Measurements from ENCODE around the gene MBLAC2. TPM values are rescaled to one million over a fixed set of nuclear protein-coding genes. Genes with fewer than 3 reads are reported as not detected.

MBLAC2 gene
- polyA plus RNA-seq, 1 of the 3 experiments (the other 2 are of a cell fraction) = 2.0 TPM

DNA sequence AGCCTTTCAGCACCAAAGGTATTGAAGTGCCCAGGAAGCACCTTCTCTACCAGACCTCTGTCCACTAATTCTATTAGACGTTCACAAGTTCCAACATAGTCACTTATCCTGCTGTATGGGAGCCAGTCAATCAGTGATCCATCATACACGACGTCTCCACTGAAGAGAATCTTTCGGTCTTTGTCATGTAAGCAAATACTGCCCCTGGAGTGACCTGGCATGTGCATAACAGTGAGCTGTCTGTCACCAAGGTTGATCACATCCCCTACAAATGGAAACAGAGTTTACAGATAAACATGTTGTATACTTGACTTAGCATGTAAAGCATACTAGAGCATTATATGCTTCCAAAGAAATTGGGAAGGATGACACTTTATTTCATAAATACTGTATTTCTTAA is 13.3 kb downstream of the MBLAC2 start:
- H2AFZ ChIP-seq (ENCODE audit: low read depth) = no peak overlapping the region
- H3K9me2 ChIP-seq = no peaks in the 10 kb centered on the region
- H3K4me1 ChIP-seq (ENCODE audit: control insufficient read depth in 1 of 2, insufficient read depth in 2 of 2, low read depth in 1 of 2, low read length in 1 of 2) = peaks cover 0 to 2% of the 10 kb centered on the region in 2 experiments; a peak in 2 of 4 replicates
- ChIA-PET POLR2A (no interaction called here), CTCF (interaction anchor here (0.9 to 3.8 kb wide), 5 partner anchors 10 to 341 kb away, joined by 3 to 19 read pairs (median 4); partner anchors contain the start of gene LYSMD3)
- H3K4me2 ChIP-seq = no peak overlapping the region
- no peaks in the 10 kb centered on the region for H3F3A ChIP-seq (replicated peaks; ENCODE audit: insufficient read depth)
- peaks cover 11% of the 10 kb centered on the region; the same call in 1 of the 2 replicates for H3K79me2 ChIP-seq (ENCODE audit: insufficient read depth)
- 89% methylated on average over 4 of the region's 4 CpGs for WGBS (ENCODE audit: low lambda C conversion rate)
- H3K9me3 ChIP-seq = no peaks in the 10 kb centered on the region
- no peaks in the 10 kb centered on the region for H4K20me1 ChIP-seq (ENCODE audit: insufficient read depth)
- no peaks in the 10 kb centered on the region for H3K27me3 ChIP-seq (ENCODE audit: insufficient read depth)
- no peak for DNase-seq
- TF ChIP-seq SIN3A (IDR thresholded peaks at IDR 0.05; ENCODE audit: borderline replicate concordance, low read depth, low read length) (no peak), REST (IDR thresholded peaks at IDR 0.05; ENCODE audit: low read depth, low read length) (no peak), TEAD4 (IDR thresholded peaks at IDR 0.05; ENCODE audit: borderline replicate concordance, insufficient read depth) (no peak), EP300 (IDR thresholded peaks at IDR 0.05; ENCODE audit: borderline replicate concordance in 1 of 2, low read depth in 1 of 2, low read length in 1 of 2) (no peak), SMC3 (IDR thresholded peaks at IDR 0.05; ENCODE audit: low read depth, low read length) (no peak), RFX5 (IDR thresholded peaks at IDR 0.05; ENCODE audit: low read length) (no peak), GABPA (IDR thresholded peaks at IDR 0.05; ENCODE audit: low read depth) (no peak), FOXM1 (IDR thresholded peaks at IDR 0.05; ENCODE audit: low read depth) (no peak), FOSL2 (IDR thresholded peaks at IDR 0.05; ENCODE audit: borderline replicate concordance, low read depth) (no peak), RCOR1 (IDR thresholded peaks at IDR 0.05; ENCODE audit: low read length) (no peak), POLR2AphosphoS5 (IDR thresholded peaks at IDR 0.05; ENCODE audit: low read depth, low read length) (no peak)
- TF ChIP-seq, protein P1, sequence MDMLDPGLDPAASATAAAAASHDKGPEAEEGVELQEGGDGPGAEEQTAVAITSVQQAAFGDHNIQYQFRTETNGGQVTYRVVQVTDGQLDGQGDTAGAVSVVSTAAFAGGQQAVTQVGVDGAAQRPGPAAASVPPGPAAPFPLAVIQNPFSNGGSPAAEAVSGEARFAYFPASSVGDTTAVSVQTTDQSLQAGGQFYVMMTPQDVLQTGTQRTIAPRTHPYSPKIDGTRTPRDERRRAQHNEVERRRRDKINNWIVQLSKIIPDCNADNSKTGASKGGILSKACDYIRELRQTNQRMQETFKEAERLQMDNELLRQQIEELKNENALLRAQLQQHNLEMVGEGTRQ (IDR thresholded peaks at IDR 0.05; ENCODE audit: borderline replicate concordance, low read depth, low read length) = no peak
- H3K4me3 ChIP-seq (ENCODE audit: low read depth in 2 of 2, low read length in 1 of 2) = no peak overlapping the region
- H3K27ac ChIP-seq (ENCODE audit: low read depth in 2 of 2, low read length in 1 of 2) = no peak overlapping the region
- peaks cover 19 to 24% of the 10 kb centered on the region in 2 experiments for H3K36me3 ChIP-seq (replicated peaks in 1 of 2; ENCODE audit: control insufficient read depth in 1 of 2, insufficient read depth in 2 of 2, low read length in 1 of 2)
- no peak overlapping the region for H3K9ac ChIP-seq

DNA sequence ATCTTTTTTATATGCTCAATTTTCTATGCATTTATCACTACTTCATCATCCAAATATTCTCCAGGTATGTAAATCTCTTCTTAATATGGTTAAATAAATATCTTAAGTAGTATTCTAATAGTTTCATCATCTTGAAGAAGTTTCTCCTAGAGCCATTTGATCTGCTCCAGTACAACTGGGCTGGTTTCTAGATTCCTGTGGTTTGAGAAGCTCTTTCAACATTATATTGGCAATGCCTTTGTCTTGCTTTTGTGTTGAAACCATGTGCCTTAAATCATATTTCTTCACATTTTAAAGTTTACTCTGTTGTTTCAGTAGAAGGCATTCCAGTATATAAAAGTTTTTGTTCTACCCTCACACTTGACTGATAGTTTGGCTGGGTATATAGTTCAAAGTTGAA is 27.6 kb downstream of the MBLAC2 start:
- CTCF ChIA-PET = interaction anchor here (1.7 kb wide), 1 partner anchor 83 kb away, joined by 5 read pairs; the partner anchor contains the start of gene LYSMD3
- TF ChIP-seq MAX (IDR thresholded peaks at IDR 0.05; ENCODE audit: low read depth) = no peak
- TF ChIP-seq RAD21 (IDR thresholded peaks at IDR 0.05; ENCODE audit: low read length) = no peak
- no peak for TF ChIP-seq POLR2AphosphoS5 (IDR thresholded peaks at IDR 0.05; ENCODE audit: low read depth, low read length)
- no peak for TF ChIP-seq TCF12 (IDR thresholded peaks at IDR 0.05)
- no peak for TF ChIP-seq EP300 (IDR thresholded peaks at IDR 0.05; ENCODE audit: borderline replicate concordance in 1 of 2, low read depth in 1 of 2, low read length in 1 of 2)
- TF ChIP-seq TAF1 (IDR thresholded peaks at IDR 0.05; ENCODE audit: borderline replicate concordance, low read depth, low read length) = no peak
- TF ChIP-seq, protein P2, sequence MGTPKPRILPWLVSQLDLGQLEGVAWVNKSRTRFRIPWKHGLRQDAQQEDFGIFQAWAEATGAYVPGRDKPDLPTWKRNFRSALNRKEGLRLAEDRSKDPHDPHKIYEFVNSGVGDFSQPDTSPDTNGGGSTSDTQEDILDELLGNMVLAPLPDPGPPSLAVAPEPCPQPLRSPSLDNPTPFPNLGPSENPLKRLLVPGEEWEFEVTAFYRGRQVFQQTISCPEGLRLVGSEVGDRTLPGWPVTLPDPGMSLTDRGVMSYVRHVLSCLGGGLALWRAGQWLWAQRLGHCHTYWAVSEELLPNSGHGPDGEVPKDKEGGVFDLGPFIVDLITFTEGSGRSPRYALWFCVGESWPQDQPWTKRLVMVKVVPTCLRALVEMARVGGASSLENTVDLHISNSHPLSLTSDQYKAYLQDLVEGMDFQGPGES (IDR thresholded peaks at IDR 0.05; ENCODE audit: low read depth, low read length) = no peak
- no peak for TF ChIP-seq MXI1 (IDR thresholded peaks at IDR 0.05; ENCODE audit: low read depth, low read length)

More for the DNA sequence above, 27.6 kb downstream of the MBLAC2 start:
- Histone ChIP-seq H3K9ac (no peak overlapping the region), H3F3A (replicated peaks; ENCODE audit: insufficient read depth) (peaks cover 2% of the 10 kb centered on the region), H3K9me3 (no peaks in the 10 kb centered on the region), H3K9me2 (no peaks in the 10 kb centered on the region), H3K4me2 (no peak overlapping the region), H3K36me3 (replicated peaks in 1 of 2; ENCODE audit: control insufficient read depth in 1 of 2, insufficient read depth in 2 of 2, low read length in 1 of 2) (no peaks in the 10 kb centered on the region), H3K4me3 (ENCODE audit: low read depth in 2 of 2, low read length in 1 of 2) (no peak overlapping the region), H3K27me3 (ENCODE audit: insufficient read depth) (no peaks in the 10 kb centered on the region), H4K20me1 (ENCODE audit: insufficient read depth) (no peaks in the 10 kb centered on the region), H3K79me2 (ENCODE audit: insufficient read depth) (no peaks in the 10 kb centered on the region), H3K4me1 (ENCODE audit: control insufficient read depth in 1 of 2, insufficient read depth in 2 of 2, low read depth in 1 of 2, low read length in 1 of 2) (no peaks in the 10 kb centered on the region), H2AFZ (ENCODE audit: low read depth) (no peak overlapping the region), H3K27ac (ENCODE audit: low read depth in 2 of 2, low read length in 1 of 2) (no peak overlapping the region)
- no peak for DNase-seq
- POLR2A ChIA-PET = no interaction called here

Measured in SK-N-SH (cell line).